ENCODE data around the gene CACHD1.

- TF ChIP-seq POLR2A (IDR thresholded peaks at IDR 0.05; ENCODE audit: low read length) (no peak), PBX3 (IDR thresholded peaks at IDR 0.05) (no peak), CTCF (IDR thresholded peaks at IDR 0.05) (no peak), BHLHE40 (IDR thresholded peaks at IDR 0.05; ENCODE audit: low read depth, low read length) (no peak)
Measured at GRCh38 chr1:64473367-64473766, 3.4 kb downstream of the CACHD1 start.
